GM18498 (cell line): ENCODE data around the gene OOSP1.
"Not testable (repeated sequence)": the region's sequence is repeated elsewhere in the genome, so short reads cannot be mapped to it uniquely, and the experiment has no call there.

ENCODE experiments used
- ATAC-seq: cut with Tn5 transposase; IDR thresholded peaks from one replicate; pipeline ENCODE4 v1.9.1; 2021; ENCODE audit warnings: mild to moderate bottlenecking, moderate library complexity; ENCODE audit not compliant: unreplicated experiment

OOSP1 gene

DNA sequence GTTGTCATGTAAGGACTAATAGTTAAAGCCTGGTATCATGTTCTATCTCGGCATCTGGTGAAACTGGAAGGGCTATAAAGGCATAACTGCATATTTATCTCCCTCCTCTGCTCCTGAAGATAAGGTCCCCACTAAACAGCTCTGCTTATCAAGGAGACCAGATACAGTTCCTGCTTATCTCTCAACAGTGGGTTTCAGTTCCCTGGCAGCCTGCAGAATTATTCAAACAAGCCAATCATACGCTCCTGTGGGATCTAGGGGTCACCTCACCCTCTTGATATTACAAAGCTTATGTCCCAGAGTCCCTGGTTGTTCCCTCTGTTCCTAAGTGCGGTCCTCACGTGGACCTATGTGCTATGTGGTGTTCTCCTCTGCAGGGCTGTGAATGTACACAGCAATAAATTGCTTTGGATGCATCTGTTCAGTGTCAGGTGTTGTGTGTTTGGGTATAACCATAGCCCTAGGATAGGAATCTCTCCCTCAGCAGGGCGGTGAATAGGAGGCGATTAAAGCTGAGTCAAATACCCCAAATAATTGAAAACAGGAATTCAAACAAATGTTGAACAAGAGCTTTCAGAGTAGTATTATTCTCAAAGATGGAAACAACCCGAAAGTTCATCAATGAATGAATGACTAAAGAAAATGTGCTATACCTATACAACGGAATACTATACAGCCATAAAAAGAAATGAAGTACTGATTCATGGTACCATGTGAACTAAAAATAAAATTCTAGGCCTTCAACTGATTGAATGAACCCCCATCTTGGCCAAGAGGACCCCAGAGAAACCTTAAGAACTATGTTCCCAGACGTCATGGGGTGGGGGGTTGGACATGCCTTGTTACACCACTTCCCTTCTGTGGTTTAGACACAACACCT, 22.5 kb downstream of the OOSP1 start:
- no peak for ATAC-seq

DNA sequence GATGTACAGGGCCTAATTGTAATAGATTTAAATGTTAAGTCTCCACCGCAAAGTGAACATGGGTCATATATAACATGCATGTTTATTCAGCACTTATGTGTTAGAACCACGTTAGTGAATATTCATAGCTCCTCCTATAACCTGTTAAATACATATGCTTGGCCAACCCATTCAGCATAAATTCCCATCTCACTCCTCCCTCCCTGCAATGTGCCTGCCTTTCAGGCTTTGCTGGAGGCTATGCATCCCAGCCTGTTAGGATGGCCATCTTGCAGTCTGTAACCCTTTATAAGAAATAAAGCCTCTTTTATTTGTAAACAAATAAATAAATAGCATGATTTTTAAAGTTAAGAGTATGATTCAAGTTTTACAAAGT, 23.9 kb downstream of the OOSP1 start:
- ATAC-seq: no peak

DNA sequence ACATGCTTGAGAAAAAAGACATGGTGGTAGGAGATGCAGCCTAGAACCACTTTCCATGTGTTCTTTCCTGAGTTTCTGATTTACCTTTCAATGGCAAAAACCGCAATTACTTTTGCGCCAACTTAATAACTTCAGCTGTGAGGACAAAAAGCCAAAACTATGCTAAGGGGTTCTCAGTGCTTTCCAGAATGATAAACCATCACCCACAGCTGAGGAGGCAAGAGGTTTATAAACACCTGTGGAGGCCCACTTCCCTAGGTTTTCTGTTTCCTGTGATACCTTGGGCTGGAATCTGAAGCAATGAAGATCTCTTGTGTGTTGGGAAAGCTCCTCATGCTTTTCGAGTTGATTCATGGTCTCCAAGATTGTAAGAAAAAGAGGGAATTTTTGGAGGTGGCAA, 25.5 kb downstream of the OOSP1 start, which contains the start of gene OOSP4A:
Gene OOSP4A (plus strand): TSS at position 301 of the 400 bp plus-strand sequence. CDS start 0 bp downstream, at position 301.
- ATAC-seq: no peak

DNA sequence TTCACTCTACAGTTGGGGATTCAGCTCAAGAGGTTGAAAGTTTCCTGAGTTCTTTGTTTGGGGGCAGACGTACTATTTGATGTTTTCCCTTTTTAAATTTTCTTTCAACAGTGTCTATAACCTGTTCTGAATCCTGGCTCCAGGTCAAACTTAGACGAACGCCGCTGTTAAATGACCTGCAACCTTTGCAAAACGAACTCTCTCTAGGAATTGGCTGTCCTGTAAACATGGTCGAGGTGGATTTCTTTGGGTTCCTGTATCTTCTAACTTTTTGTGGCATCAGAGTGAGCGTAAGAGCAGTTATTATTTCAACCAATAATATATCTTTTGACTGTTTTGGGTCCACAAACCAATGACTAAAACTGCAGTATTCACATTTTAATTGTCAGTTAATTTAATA, 27.2 kb downstream of the OOSP1 start:
- ATAC-seq: no peak

DNA sequence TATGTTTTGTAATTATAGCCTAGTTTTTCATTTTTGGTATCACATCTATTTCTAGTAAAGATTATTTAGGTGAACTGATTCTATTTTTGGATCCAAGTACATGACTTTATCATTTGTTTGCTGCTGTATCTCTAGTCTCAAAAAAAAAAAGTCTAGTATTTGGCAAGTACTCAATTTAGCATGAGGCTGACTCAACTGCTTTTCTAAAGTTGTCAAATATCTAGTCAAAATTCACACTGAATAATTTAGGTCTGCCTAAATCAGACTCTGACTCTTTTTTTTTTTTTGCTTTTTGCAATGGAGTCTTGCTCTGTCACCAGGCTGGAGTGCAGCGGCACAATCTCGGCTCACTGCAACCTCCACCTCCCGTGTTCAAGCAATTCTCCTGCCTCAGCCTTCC, 28.0 kb downstream of the OOSP1 start:
- no peak for ATAC-seq

DNA sequence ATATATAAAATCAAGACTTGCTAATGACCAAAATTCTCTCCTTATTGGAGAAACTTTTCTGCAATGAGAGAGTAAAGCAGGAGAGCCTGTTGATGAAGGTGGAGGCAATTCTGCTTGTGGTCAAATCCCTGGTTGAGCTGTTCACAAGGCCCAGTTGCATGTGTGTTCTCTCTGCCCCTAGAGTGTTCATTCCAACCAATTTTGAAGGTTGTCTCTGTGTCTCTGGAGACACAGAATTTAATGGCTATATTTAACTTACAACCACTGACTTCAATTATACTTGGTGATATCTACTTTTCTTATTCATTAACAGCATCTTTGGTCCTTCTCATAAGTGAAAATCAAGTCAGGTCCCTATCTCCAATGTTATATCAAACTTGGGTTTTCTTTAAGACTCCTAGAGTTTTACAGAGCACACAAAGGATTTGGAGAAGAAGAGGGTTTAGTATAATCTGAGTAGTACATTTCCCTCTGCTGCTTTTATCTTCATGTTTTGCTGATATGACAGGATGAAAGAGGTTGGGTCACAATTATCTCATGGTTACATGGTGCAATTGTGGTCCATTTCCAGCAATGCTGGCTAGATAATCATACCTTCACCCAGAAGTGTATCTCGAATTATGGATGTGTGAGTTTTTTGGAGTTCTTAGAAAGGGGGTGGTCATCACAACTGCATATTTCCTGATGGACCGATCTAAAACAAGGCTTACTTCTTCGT, 29.6 kb downstream of the OOSP1 start:
- no peak for ATAC-seq

DNA sequence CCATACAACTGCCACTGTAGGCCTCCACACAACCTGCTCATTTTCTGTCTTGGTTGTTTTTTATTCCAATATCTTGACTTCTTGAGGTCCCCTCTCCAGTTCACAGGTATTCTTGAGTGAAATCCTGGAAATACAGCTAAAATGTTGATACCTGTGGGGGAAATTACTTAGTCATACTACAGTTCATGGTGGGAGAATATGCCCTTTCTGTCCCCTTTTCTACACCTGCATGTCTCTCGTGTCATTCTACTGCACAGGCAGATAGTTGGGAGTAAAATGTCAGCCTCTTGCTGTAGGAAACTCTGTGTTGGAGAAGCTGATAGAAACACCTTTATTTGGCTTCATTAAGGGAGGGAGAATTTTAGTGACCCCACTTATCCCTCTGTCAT, 30.2 kb downstream of the OOSP1 start:
- ATAC-seq: no peak

DNA sequence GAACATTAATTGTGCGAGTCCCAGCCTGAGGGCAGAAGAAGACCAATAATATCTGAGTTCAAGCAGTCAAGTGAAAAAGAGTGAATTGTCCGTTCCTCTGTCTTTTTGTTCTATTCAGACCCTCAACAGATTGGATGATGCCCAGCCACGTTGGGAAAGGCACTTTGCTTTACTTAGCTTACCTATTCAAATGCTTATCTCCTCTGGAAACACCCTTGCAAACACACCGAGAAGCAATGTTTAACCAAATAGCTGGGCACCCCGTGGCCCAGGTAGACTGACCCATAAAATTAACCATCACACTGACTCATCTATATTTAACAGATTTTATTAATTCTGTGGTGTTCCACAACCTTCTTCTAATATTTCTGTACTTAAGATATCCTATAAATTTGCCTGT, 34.9 kb downstream of the OOSP1 start:
- no peak for ATAC-seq

DNA sequence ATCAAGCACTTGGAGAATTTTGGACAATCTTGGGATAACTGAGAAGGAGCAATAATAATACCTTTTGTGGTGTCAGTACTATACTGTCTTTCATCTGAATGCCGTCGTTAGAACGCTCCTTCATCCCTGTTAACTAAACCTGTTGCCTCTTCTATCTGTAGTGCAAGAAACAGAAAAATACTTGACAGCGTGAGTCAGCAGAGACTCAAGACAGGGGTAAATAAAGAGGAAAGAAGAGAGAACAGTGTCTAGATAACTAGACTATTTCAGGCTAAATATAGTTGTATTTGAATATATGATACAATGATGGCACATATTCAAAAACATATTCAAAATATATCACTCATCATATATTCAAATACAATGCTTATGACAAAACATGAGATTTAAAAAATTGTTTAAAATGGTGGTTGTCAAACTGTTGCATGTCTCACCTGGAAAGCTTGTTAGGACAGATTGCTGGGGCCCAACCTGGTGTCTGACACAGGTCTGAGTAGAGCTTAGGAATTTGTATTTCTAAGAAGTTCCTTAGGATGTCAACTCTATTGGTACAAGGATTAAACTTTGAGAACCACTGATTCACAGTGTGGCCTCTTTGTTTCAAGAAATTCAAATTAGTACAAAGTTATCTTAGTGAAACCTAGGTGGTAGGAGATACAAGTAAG, 43.0 kb downstream of the OOSP1 start:
- ATAC-seq: no peak

DNA sequence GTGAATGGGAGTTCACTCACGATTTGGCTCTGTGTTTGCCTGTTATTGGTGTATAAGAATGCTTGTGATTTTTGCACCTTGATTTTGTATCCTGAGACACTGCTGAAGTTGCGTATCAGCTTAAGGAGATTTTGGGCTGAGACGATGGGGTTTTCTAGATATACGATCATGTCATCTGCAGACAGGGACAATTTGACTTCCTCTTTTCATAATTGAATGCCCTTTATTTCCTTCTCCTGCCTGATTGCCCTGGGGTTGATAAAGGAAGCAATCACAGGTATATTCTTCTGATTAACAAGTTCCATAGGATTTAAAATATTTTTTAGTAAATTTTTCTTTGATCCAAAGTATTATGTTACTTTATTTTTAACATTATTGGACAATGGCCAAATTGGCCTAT, 43.8 kb downstream of the OOSP1 start:
- not testable (repeated sequence) for ATAC-seq

DNA sequence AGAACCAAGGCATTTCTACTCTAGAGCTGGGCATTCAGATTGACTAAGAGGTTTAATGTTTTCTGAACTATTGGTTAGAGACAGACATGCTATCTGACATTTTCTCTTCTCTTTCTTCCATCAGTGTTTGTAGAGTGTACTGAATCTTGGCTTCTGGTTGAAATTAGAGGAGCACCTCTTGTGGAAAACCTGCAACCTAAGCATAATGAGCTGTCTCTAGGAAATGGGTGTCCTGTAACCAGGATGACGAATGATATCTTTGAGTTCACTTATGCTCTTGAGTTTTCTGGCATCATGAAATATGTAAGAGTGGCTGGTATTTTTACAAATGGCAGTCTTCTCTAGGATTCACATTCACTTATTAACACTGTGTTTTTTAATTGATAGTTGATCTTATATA, 45.0 kb downstream of the OOSP1 start:
- ATAC-seq: no peak

DNA sequence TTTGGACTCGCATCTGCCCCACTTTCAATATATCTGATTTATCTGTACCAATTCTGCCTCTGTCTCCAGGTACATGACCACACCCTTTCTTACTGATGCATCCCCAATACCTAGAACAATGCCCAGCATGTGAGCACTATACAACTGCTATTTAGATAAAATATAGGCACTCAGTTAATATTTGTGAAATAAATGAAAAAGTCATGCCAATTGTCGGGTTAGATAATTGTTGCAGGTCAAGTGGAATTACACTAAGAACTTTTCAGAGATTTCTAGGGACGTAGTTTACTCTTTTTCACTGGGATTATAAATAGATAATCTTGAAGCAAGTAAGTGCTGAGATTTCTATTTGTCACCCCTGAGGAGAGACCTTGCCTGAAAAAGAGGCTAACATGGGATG, 46.1 kb downstream of the OOSP1 start:
- no peak for ATAC-seq

DNA sequence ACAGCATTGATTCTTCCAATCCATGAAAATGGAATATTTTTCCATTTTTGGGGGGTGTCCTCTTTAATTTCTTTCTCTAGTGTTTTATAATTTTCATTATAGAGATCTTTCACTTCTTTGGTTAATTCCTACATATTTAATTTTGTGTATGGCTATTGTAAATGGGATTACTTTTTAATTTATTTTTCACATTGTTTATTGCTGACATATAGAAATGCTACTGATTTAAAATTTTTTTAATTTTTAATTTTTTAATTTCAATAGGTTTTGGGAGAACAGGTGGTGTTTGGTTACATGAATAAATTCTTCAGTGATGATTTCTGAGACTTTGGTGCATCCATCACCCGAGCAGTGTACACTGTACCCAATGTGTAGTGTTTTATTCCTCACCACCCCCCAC, 52.2 kb downstream of the OOSP1 start:
- ATAC-seq: no peak

DNA sequence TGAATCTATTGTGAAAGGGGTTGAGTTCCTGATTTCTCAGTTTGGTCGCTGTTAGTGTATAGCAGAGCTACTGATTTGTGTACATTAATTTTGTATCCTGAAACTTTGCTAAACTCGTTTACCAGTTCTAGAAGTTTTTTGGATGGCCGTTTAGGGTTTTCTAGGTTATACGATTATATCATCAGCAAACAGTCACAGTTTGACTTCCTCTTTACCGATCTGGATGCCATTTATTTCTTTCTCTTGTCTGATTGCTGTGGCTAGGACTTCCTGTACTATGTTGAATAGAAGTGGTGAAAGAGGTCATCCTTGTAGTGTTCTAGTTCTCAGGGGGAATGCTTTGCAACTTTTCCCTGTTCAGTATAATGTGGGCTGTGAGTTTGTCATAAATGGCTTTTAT, 54.2 kb downstream of the OOSP1 start:
- ATAC-seq: no peak

DNA sequence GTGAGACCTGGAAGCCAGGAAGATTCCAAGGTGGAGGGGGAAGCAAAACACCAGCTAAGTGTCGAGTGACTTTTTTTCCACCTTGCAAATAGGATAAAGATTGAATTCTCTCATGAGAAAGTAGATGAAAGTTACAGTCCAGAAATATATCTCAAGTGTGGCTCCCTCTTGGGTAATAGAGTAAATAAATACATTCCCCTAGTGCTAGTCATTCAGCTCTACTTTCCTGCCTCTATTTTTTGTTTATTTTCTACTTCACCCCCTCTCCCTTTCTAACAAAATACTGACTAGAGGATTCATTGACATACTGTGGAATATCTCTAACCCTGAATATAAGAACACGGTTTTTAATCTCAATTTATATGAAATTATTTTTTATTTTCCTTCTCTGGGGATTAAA, 59.6 kb downstream of the OOSP1 start:
- ATAC-seq: no peak

DNA sequence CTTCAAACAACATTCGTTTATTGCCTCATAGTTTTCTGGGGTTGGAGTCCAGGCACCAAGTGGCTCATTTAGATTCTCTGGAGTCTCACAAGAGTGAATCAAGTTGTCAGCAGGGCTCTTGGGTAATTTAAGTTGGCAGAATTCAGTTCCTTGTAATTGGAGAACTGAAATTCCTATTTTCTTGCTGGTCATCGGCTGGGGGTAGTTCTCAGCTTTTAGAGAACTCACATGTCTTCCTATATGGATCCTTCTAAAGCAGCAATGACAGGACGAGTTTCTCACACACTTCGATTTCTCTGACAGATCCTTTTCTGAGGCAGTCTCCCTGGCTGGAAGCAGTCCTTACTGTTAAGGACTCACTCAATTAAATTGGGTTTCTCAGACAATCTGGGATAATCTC, 61.5 kb downstream of the OOSP1 start:
- ATAC-seq: no peak

DNA sequence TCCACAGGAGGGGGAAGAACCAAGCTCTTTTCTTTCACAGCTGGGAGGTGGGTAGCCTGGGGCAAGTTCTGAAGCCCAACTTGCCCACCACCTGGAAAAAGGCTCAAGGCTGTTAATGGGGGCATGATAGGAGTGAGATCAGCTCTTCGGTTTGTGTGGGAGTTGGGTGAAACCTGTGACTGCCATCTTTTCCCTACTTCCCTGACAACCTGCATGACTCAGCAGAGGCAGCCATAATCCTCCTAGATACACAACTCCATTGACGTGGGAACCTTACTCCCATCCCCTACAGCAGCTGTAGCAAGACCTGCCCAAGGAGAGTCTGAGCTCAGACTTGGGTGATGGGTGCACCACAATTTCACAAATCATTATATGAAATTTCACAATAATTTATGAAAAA, 65.5 kb downstream of the OOSP1 start:
- ATAC-seq: no peak

DNA sequence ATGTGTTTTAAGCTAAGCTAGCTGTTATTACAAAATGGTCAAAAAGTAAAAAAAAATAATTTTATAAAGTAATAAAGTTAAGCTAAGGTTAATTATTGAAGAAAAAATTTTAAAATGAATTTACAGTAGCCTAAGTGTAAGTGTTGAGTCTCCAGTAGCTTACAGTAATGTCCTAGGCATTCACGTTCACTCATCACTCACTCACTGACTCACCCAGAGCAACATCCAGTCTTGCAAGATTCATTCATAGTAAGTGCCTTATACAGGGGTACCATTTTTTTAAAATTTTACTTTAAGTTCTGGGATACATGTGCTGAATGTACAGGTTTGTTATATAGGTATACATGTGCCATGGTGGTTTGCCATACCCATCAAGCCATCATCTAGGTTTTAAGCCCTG, 67.1 kb downstream of the OOSP1 start:
- ATAC-seq: no peak
